ENCODE data around the gene NKX2-2. TPM values are rescaled to one million over a fixed set of nuclear protein-coding genes. Genes with fewer than 3 reads are reported as not detected.

NKX2-2 gene
- total RNA-seq, 2 donors from 2014 or later = 0.35 TPM; not detected in 1

GRCh38 chr20:21528870-21529269 lies 15.0 kb upstream of the NKX2-2 start:
- DNase-seq (ENCODE audit: low spot score) = no peak
- no peak for ATAC-seq (ENCODE audit: insufficient number of reproducible peaks, low FRiP score, low read depth)
- Histone ChIP-seq H3K36me3 (no peaks in the 10 kb centered on the region), H3K27me3 (replicated peaks; ENCODE audit: insufficient read depth) (peaks cover 4% of the 10 kb centered on the region), H3K4me3 (no peak overlapping the region), H3K9me3 (no peaks in the 10 kb centered on the region), H3K27ac (no peak overlapping the region), H3K4me1 (ENCODE audit: control insufficient read depth in 1 of 2, low read depth in 2 of 2) (no peaks in the 10 kb centered on the region)
- TF ChIP-seq CTCF (IDR thresholded peaks at IDR 0.05) = no peak

- TF ChIP-seq CTCF (IDR thresholded peaks at IDR 0.05) = no peak
Measured at GRCh38 chr20:21527908-21528307, 14.0 kb upstream of the NKX2-2 start.

GRCh38 chr20:21526776-21527175 lies 12.9 kb upstream of the NKX2-2 start:
- no peak for DNase-seq (ENCODE audit: low spot score)
- no peak for TF ChIP-seq CTCF (IDR thresholded peaks at IDR 0.05)
- ATAC-seq (ENCODE audit: insufficient number of reproducible peaks, low FRiP score, low read depth) = no peak

More at GRCh38 chr20:21527908-21528307, 14.0 kb upstream of the NKX2-2 start:
- no peak for DNase-seq (ENCODE audit: low spot score)
- no peaks in the 10 kb centered on the region for H3K9me3 ChIP-seq
- H3K36me3 ChIP-seq = no peaks in the 10 kb centered on the region
- peaks cover 4% of the 10 kb centered on the region for H3K27me3 ChIP-seq (replicated peaks; ENCODE audit: insufficient read depth)
- no peaks in the 10 kb centered on the region for H3K4me1 ChIP-seq (ENCODE audit: control insufficient read depth in 1 of 2, low read depth in 2 of 2)
- H3K27ac ChIP-seq = no peak overlapping the region
- no peak for ATAC-seq (ENCODE audit: insufficient number of reproducible peaks, low FRiP score, low read depth)
- H3K4me3 ChIP-seq = no peak overlapping the region

GRCh38 chr20:21523895-21524294 lies 10.0 kb upstream of the NKX2-2 start:
- Histone ChIP-seq H3K4me1 (ENCODE audit: control insufficient read depth in 1 of 2, low read depth in 2 of 2) (peaks cover 0 to 6% of the 10 kb centered on the region in 2 donors), H3K27me3 (replicated peaks; ENCODE audit: insufficient read depth) (peaks cover 4% of the 10 kb centered on the region), H3K4me3 (no peak overlapping the region), H3K36me3 (no peaks in the 10 kb centered on the region), H3K27ac (no peak overlapping the region), H3K9me3 (no peaks in the 10 kb centered on the region)
- DNase-seq (ENCODE audit: low spot score) (no peak), ATAC-seq (ENCODE audit: insufficient number of reproducible peaks, low FRiP score, low read depth) (no peak)
- no peak for TF ChIP-seq CTCF (IDR thresholded peaks at IDR 0.05)

More at GRCh38 chr20:21526776-21527175, 12.9 kb upstream of the NKX2-2 start:
- Histone ChIP-seq H3K9me3 (no peaks in the 10 kb centered on the region), H3K27me3 (replicated peaks; ENCODE audit: insufficient read depth) (peaks cover 4% of the 10 kb centered on the region), H3K36me3 (no peaks in the 10 kb centered on the region), H3K27ac (no peak overlapping the region), H3K4me3 (no peak overlapping the region), H3K4me1 (ENCODE audit: control insufficient read depth in 1 of 2, low read depth in 2 of 2) (peaks cover 0 to 6% of the 10 kb centered on the region in 2 donors)

- ATAC-seq (ENCODE audit: insufficient number of reproducible peaks, low FRiP score, low read depth) = no peak
- Histone ChIP-seq H3K4me1 (ENCODE audit: control insufficient read depth in 1 of 2, low read depth in 2 of 2) (peaks cover 0 to 6% of the 10 kb centered on the region in 2 donors), H3K36me3 (no peaks in the 10 kb centered on the region), H3K27ac (no peak overlapping the region), H3K27me3 (replicated peaks; ENCODE audit: insufficient read depth) (peaks cover 4% of the 10 kb centered on the region), H3K4me3 (no peak overlapping the region), H3K9me3 (no peaks in the 10 kb centered on the region)
- TF ChIP-seq CTCF (IDR thresholded peaks at IDR 0.05) = no peak
- DNase-seq (ENCODE audit: low spot score) = no peak
Measured at GRCh38 chr20:21523281-21523868, 9.5 kb upstream of the NKX2-2 start.
